Fibroblast of the aortic adventitia (primary cell): ENCODE measurements around the gene HRG. TPM values are rescaled to one million over a fixed set of nuclear protein-coding genes. Genes with fewer than 3 reads are reported as not detected.

Source experiments
- DNase-seq: peaks from one replicate; pipeline ENCODE4 v3.0.0-alpha.2; 2010; ENCODE audit warnings: low read depth
- H3K4me3 ChIP-seq: 2 replicates; pipeline ENCODE4 v1.5.1; 2011; ENCODE audit warnings: low read depth, mild to moderate bottlenecking, control low read depth, low read length, moderate library complexity
- CTCF ChIP-seq: IDR thresholded peaks from 2 replicates; pipeline ENCODE4 v1.5.1; 2011; ENCODE audit warnings: mild to moderate bottlenecking, low read length, control low read depth, inconsistent platforms; ENCODE audit not compliant: insufficient read depth
- total RNA-seq: library from RNA; depleted of rRNA; stranded (reverse); fragments of >200 nt; gene quantifications from 2 replicates; pipeline ENCODE4 v1.2.3, GENCODE V29; 2012; ENCODE audit warnings: low replicate concordance

The HRG gene
- total RNA-seq, 1 donor, result not detected

GRCh38 chr3:186663361-186664118, 2.3 kb upstream of the HRG start:
- H3K4me3 ChIP-seq, result no peak overlapping the region
- no peak for TF ChIP-seq CTCF
- DNase-seq, result no peak

- H3K4me3 ChIP-seq, result no peak overlapping the region
- no peak for DNase-seq
- no peak for TF ChIP-seq CTCF
Measured at GRCh38 chr3:186664119-186664495, 1.7 kb upstream of the HRG start.

- no peak for DNase-seq
- no peak overlapping the region for H3K4me3 ChIP-seq
- no peak for TF ChIP-seq CTCF
Measured at GRCh38 chr3:186664506-186664905, 1.3 kb upstream of the HRG start.

- no peak for DNase-seq
- TF ChIP-seq CTCF, result no peak
Measured at GRCh38 chr3:186668426-186668825, 2.6 kb downstream of the HRG start.

GRCh38 chr3:186669378-186670084, 3.7 kb downstream of the HRG start:
- H3K4me3 ChIP-seq, result no peak overlapping the region
- DNase-seq, result no peak
- no peak for TF ChIP-seq CTCF

More at GRCh38 chr3:186668426-186668825, 2.6 kb downstream of the HRG start:
- no peak overlapping the region for H3K4me3 ChIP-seq

- no peak for DNase-seq
- TF ChIP-seq CTCF, result no peak
- H3K4me3 ChIP-seq, result no peak overlapping the region
Measured at GRCh38 chr3:186670155-186670554, 4.3 kb downstream of the HRG start.
